DMS114 treated with DMSO at 0.1 percent for 48 hours (cell line): Measurements from ENCODE around the gene CCNJL.

Experiments used
- DNase-seq: peaks from one replicate; lab custom pipeline; 2025; ENCODE audit not compliant: unreplicated experiment; lab: John Stamatoyannopoulos, UW

The CCNJL gene

GRCh38 chr5:160229190-160229742 is 83.1 kb downstream of the CCNJL start, which contains the start of gene FABP6:
Gene FABP6, plus strand, starts transcription at chr5:160229506. Its CDS starts 52 bp downstream, at chr5:160229558.
- no peak for DNase-seq

DNA sequence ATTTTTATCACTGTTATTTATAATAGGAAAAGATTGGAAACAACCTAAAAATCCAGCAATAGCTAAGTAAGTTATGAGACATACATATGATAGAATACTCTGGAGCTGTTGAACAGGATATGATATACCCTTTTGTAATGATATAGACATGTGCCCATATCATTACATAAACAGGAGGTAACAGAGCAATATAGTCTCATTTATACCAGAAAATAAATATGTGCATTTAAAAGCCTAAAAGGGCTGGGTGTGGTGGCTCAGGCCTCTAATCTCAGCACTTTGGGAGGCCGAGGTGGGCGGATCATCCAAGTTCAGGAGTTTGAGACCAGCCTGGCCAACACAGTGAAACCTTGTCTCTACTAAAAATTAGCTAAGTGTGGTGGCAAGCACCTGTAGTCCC is 85.4 kb downstream of the CCNJL start:
- no peak for DNase-seq

- no peak for DNase-seq
Measured at GRCh38 chr5:160221082-160221481, 91.3 kb downstream of the CCNJL start.

GRCh38 chr5:160219356-160219755 is 93.0 kb downstream of the CCNJL start:
- no peak for DNase-seq

DNA sequence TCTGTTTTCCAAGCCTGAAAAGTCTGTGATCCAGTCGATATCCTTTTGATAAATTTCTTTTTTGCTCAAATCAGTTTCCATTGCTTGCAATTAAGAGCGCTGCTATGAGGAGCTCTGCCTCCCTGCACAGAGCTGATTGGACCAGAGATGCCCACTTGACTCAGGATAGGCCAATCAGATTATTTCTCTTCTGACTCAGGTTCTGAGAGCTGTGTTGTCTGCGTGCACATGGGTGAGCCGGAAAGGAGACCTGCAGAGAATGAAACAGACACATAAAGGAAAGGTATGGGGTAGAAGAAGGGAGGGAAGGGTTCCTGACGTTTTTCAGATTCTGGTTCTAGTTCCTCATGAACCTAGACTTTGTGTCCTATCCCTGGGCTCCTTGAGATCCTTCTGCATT is 98.8 kb downstream of the CCNJL start:
- DNase-seq, result no peak

DNA sequence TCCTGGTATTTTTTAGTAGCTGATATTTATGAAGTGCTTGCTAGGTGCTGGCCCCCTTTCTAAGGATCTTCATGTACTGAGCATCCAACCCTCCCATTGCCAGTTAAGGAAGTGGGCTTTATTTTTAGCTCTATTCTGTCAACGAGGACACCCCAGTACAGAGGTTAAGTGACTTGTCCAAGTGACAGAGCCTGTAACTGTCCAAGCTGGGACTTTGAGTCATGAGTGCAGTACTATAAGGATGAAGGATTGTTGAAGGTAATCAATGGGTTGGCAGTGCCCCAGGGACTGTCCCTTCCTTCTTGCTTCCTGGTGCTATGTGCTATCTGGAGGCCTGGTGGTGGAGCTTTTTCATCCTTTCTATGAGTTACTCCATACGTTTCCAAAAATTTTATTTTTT is 101.0 kb downstream of the CCNJL start:
- no peak for DNase-seq

- DNase-seq, result no peak
Measured at GRCh38 chr5:160210606-160211005, 101.8 kb downstream of the CCNJL start.

- no peak for DNase-seq
Measured at GRCh38 chr5:160209917-160210316, 102.4 kb downstream of the CCNJL start.

- DNase-seq, result no peak
Measured at GRCh38 chr5:160207061-160207460, 105.3 kb downstream of the CCNJL start.
